ENCODE measurements around the gene METTL23.

GRCh38 chr17:76683011-76683755, 43.5 kb upstream of the METTL23 start:
- TF ChIP-seq POLR2AphosphoS5 (IDR thresholded peaks at IDR 0.05): no peak
- TF ChIP-seq CTCF (IDR thresholded peaks at IDR 0.05): no peak

Data from transverse colon (tissue), 4 donors.